AG04450 (cell line): Measurements from ENCODE around the gene TXNL4B. TPM values are rescaled to one million over a fixed set of nuclear protein-coding genes. Genes with fewer than 3 reads are reported as not detected.

Source experiments
- CTCF ChIA-PET: fragments of 300-600, 350-600 bp; formaldehyde crosslinking; extraction: SDS; loops from one replicate; lab custom pipeline; 2022; ENCODE audit warnings: antibody characterized with exemption, inconsistent platforms; lab: Charles Lee
- POLR2A ChIA-PET: fragments of 350-600 bp; formaldehyde crosslinking; extraction: SDS; loops from one replicate; lab custom pipeline; 2021; ENCODE audit warnings: antibody characterized with exemption, inconsistent platforms; lab: Yijun Ruan, JAX
- DNase-seq: peaks from one replicate; pipeline ENCODE4 v3.0.0-alpha.2; 2011; ENCODE audit warnings: low read depth, low spot score
- H3K27ac ChIP-seq: one replicate; pipeline ENCODE4 v1.5.1; 2012; ENCODE audit warnings: low read depth, low read length, control low read depth
- H3K27me3 ChIP-seq: one replicate; pipeline ENCODE4 v1.6.0; 2012; ENCODE audit warnings: low read length; ENCODE audit not compliant: control insufficient read depth, insufficient read depth
- H3K4me3 ChIP-seq: 2 replicates; pipeline ENCODE4 v1.5.1; 2011; ENCODE audit warnings: mild to moderate bottlenecking, low read depth, low read length, control low read depth
- H3K9me3 ChIP-seq: 2 replicates; pipeline ENCODE4 v1.5.1; 2012; ENCODE audit warnings: low read length; ENCODE audit not compliant: control insufficient read depth, insufficient read depth
- CTCF ChIP-seq: IDR thresholded peaks from 2 replicates; pipeline ENCODE4 v1.5.1; 2011; ENCODE audit warnings: low read depth, low read length, control low read depth, inconsistent platforms
- polyA plus RNA-seq: library from polyadenylated mRNA; depleted of rRNA; stranded (reverse); fragments of >200 nt; gene quantifications from 2 replicates; pipeline ENCODE4 v1.2.3, GENCODE V29; 2011

The TXNL4B gene
- polyA plus RNA-seq, 1 experiment = 21.3 TPM

GRCh38 chr16:72137380-72138063, 44.1 kb upstream of the TXNL4B start:
- POLR2A ChIA-PET = no interaction called here
- H3K27ac ChIP-seq = no peak overlapping the region
- H3K9me3 ChIP-seq = no peaks in the 10 kb centered on the region
- DNase-seq = no peak
- H3K4me3 ChIP-seq = no peak overlapping the region
- CTCF ChIA-PET = interaction anchor here (1.1 kb wide), 1 partner anchor 12 kb away, joined by 3 read pairs; no protein-coding TSS in a partner anchor
- H3K27me3 ChIP-seq = no peaks in the 10 kb centered on the region
- no peak for TF ChIP-seq CTCF

- Histone ChIP-seq H3K9me3 (no peaks in the 10 kb centered on the region), H3K27me3 (no peaks in the 10 kb centered on the region), H3K4me3 (no peak overlapping the region), H3K27ac (no peak overlapping the region)
- CTCF ChIA-PET = interaction anchor here (3.1 kb wide), 1 partner anchor 9 kb away, joined by 12 read pairs; no protein-coding TSS in a partner anchor
- POLR2A ChIA-PET = no interaction called here
- no peak for TF ChIP-seq CTCF
- DNase-seq = no peak
These were observed 41.1 kb upstream of the TXNL4B start for GRCh38 chr16:72134507-72134906.

GRCh38 chr16:72132726-72133125, 39.3 kb upstream of the TXNL4B start:
- no peak for DNase-seq
- ChIA-PET CTCF (no interaction called here), POLR2A (no interaction called here)
- H3K27ac ChIP-seq = no peak overlapping the region
- H3K9me3 ChIP-seq = no peaks in the 10 kb centered on the region
- no peak overlapping the region for H3K4me3 ChIP-seq
- peaks cover 8% of the 10 kb centered on the region for H3K27me3 ChIP-seq
- no peak for TF ChIP-seq CTCF

GRCh38 chr16:72131036-72131435, 37.6 kb upstream of the TXNL4B start:
- no peaks in the 10 kb centered on the region for H3K9me3 ChIP-seq
- H3K4me3 ChIP-seq = no peak overlapping the region
- peaks cover 8% of the 10 kb centered on the region for H3K27me3 ChIP-seq
- H3K27ac ChIP-seq = no peak overlapping the region
- no peak for TF ChIP-seq CTCF
- CTCF ChIA-PET = no interaction called here
- no peak for DNase-seq
- POLR2A ChIA-PET = no interaction called here

GRCh38 chr16:72129976-72130656, 36.7 kb upstream of the TXNL4B start:
- no peak for DNase-seq
- peaks cover 8% of the 10 kb centered on the region for H3K27me3 ChIP-seq
- TF ChIP-seq CTCF = no peak
- ChIA-PET POLR2A (no interaction called here), CTCF (interaction anchor here (1.4 kb wide), 1 partner anchor 21 kb away, joined by 3 read pairs; no protein-coding TSS in a partner anchor)
- no peak overlapping the region for H3K4me3 ChIP-seq
- no peaks in the 10 kb centered on the region for H3K9me3 ChIP-seq
- no peak overlapping the region for H3K27ac ChIP-seq
